Vagina (tissue), 2 donors: Measurements from ENCODE around the gene P2RX6.

Experiments used
- POLR2AphosphoS5 ChIP-seq, 2 donors: sonication (generic); formaldehyde crosslinking; IDR thresholded peaks; one replicate each; pipeline ENCODE4 v1.9.0; 2017; ENCODE audit warnings: antibody characterized with exemption in 2 of 2, mild to moderate bottlenecking in 2 of 2, low read depth in 1 of 2; ENCODE audit not compliant: insufficient read depth in 1 of 2
- TF ChIP-seq, protein P1 (sequence below), 3 experiments: fragments of 450-650 bp in 2 of 3; fragments of 200-600 bp in 1 of 3; sonication (generic) in 1 of 3; IDR thresholded peaks; one replicate each; pipeline ENCODE4 v1.5.1; 2017 to 2019; ENCODE audit warnings: antibody characterized with exemption in 3 of 3, mild to moderate bottlenecking in 2 of 3, moderate library complexity in 2 of 3

DNA sequence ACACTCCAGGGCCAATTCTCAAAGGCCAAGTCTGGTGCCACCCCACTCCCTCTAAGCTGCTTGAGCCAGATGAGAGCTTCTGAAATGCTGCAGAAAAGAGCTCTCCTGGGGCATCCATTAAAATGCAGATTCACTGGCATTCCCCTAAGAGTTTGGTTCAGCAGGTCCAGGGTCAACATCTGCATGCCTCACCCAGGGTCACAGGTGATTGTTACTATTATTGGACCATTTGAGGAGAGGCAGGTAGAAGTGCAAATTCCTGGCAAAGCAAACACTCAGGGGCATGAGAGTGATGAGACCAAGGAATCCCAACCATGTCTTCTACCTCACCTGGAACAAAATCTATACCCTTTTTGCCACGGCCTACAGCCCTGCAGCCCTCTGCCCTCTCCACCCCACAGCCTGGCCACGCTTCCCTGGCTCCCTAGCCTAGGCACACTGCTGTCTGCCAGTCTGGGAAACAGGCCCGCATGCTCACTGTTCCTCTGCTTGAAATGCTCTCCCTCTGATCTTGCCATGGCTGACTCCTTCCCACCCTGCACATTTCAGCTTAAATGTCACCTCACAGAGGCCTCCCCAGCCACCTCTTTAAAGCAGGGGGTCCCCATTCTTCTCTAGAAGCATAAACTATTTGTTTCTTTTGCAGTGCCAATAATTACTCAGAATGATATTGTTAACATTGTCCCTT, 4.4 kb upstream of the P2RX6 start:
- no peak for TF ChIP-seq POLR2AphosphoS5 (IDR thresholded peaks at IDR 0.05; ENCODE audit: insufficient read depth in 1 of 2, low read depth in 1 of 2)
- TF ChIP-seq, protein P1, sequence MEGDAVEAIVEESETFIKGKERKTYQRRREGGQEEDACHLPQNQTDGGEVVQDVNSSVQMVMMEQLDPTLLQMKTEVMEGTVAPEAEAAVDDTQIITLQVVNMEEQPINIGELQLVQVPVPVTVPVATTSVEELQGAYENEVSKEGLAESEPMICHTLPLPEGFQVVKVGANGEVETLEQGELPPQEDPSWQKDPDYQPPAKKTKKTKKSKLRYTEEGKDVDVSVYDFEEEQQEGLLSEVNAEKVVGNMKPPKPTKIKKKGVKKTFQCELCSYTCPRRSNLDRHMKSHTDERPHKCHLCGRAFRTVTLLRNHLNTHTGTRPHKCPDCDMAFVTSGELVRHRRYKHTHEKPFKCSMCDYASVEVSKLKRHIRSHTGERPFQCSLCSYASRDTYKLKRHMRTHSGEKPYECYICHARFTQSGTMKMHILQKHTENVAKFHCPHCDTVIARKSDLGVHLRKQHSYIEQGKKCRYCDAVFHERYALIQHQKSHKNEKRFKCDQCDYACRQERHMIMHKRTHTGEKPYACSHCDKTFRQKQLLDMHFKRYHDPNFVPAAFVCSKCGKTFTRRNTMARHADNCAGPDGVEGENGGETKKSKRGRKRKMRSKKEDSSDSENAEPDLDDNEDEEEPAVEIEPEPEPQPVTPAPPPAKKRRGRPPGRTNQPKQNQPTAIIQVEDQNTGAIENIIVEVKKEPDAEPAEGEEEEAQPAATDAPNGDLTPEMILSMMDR (IDR thresholded peaks at IDR 0.05) = no peak
